ENCODE measurements around the gene NRCAM.
"Not testable (repeated sequence)": the region's sequence is repeated elsewhere in the genome, so short reads cannot be mapped to it uniquely, and the experiment has no call there.

Gene NRCAM

DNA sequence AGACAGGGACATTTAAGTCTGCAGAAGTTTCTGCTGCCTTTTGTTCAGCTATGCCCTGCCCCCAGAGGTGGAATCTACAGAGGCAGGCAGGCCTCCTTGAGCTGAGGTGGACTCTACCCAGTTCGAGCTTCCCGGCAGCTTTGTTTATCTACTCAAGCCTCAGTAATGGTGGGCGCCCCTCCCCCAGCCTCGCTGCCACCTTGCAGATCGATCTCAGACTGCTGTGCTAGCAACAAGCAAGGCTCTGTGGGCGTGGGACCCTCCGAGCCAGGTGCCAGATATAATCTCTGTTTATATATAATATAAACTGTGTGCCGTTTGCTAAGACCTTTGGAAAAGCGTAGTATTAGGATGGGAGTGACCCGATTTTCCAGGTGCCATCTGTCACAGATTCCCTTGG, 63.1 kb downstream of the NRCAM start:
- not testable (repeated sequence) for H3K27ac ChIP-seq (ENCODE audit: low read depth, low read length); H3K9ac ChIP-seq (ENCODE audit: low read depth, low read length); H3K4me1 ChIP-seq (ENCODE audit: insufficient read depth, low read length); H3K4me3 ChIP-seq (ENCODE audit: low read length); H3K9me3 ChIP-seq (ENCODE audit: insufficient read depth, low read depth, low read length); H3K27me3 ChIP-seq (ENCODE audit: insufficient read depth, low read length); H3K36me3 ChIP-seq (ENCODE audit: insufficient read depth, low read length)
- WGBS: 83% methylated on average over 9 of the region's 10 CpGs

DNA sequence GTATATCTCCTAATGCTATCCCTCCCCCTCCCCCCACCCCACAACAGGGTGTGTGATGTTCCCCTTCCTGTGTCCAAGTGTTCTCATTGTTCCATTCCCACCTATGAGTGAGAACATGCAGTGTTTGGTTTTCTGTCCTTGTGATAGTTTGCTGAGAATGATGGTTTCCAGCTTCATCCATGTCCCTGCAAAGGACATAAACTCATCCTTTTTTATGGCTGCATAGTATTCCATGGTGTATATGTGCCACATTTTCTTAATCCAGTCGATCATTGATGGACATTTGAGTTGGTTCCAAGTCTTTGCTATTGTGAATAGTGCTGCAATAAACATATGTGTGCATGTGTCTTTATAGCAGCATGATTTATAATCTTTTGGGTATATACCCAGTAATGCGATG, 68.5 kb downstream of the NRCAM start:
- not testable (repeated sequence) for H3K9me3 ChIP-seq (ENCODE audit: insufficient read depth, low read depth, low read length); H3K4me3 ChIP-seq (ENCODE audit: low read length); H3K27me3 ChIP-seq (ENCODE audit: insufficient read depth, low read length); H3K4me1 ChIP-seq (ENCODE audit: insufficient read depth, low read length); H3K27ac ChIP-seq (ENCODE audit: low read depth, low read length); H3K9ac ChIP-seq (ENCODE audit: low read depth, low read length); H3K36me3 ChIP-seq (ENCODE audit: insufficient read depth, low read length)
- 100% methylated on average over 1 of the region's 2 CpGs for WGBS

DNA sequence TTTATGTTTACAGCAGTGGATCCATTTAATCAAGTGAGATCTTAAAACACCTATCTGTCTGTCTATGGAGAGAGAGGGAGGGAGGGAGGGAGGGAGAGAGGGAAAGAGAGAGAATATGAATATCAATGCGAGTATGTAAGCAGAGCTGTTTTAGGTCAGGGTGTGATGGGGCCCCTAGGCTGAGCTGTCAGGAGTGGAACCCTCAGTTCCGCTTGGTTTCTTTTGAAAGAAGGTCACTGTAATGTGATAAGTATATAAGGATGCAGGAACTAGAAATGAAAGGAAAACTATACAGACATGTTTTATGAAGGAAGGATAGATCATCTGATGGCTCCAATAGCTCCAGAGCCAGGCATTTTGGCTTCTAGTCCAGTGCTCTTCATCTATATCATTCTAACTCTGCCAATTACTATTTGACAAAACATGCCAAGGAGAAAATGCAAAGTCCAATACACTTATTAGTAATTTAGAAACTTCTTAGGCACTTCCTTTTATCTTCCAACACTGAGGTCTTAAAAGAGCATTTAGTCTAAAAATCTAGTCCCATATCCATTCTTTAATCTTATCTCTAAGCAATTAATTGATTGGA, 70.3 kb downstream of the NRCAM start:
- no peaks in the 10 kb centered on the region for H3K36me3 ChIP-seq (ENCODE audit: insufficient read depth, low read length)
- H3K9me3 ChIP-seq (ENCODE audit: insufficient read depth, low read depth, low read length): no peaks in the 10 kb centered on the region
- H3K9ac ChIP-seq (ENCODE audit: low read depth, low read length): no peak overlapping the region
- no peaks in the 10 kb centered on the region for H3K27me3 ChIP-seq (ENCODE audit: insufficient read depth, low read length)
- H3K27ac ChIP-seq (ENCODE audit: low read depth, low read length): no peak overlapping the region
- WGBS: 78% methylated on average over 2 of the region's 2 CpGs
- no peaks in the 10 kb centered on the region; the same call in 1 of the 2 replicates for H3K4me1 ChIP-seq (ENCODE audit: insufficient read depth, low read length)
- no peak overlapping the region for H3K4me3 ChIP-seq (ENCODE audit: low read length)

DNA sequence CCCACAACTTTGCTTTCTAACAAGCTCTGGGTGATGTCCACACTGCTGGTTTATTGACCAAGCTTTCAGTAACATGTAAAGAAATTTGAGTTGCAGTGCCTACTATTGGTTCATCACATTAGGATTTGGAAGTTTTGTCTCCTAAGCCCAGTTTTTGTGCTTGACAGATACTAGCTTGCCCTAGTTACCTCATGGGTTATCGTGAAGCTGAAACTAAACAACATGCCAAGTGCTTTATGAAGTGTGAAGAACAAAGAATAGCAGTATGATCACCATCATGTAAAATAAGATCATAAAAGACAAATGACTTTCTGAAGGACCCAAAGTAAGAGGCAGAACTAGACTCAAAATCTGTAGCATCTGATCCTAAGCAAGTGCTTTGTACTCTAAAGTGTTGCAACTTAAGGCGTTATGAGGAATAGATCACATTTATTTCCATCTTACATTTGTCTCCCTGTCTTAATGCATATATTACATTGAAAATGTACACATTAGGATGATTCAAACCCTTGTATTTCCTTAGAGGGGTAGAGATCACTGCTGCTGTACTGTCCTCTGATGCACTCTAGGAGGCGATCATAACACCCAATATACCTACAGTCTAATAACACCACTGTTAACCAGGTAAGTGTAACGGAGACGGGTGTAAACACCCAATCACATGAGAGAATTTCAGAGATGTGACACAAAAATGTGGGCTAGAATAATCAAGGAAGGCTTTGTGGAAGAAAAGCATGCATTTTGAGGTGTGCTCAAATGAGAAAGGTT, 71.3 kb downstream of the NRCAM start:
- no peaks in the 10 kb centered on the region for H3K9me3 ChIP-seq (ENCODE audit: insufficient read depth, low read depth, low read length)
- 86% methylated on average over 5 of the region's 5 CpGs for WGBS

DNA sequence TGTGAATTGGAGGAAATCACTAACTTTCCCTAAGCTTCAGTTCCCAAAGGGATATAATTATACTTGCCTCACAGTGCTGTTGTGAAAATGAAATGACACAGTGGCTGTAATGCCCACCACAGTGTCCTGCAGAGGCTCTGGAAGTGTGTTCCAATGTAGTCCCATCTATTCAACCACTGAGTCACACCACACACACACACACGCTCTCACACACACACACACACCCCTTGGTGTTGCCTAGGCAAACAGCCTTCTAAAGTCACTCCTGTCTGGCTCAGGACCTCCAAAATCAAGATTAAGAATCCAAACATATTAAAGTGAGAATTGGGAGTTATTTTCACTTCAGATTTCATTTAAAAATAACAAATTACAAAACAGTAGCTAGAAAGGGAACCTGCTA, 73.3 kb downstream of the NRCAM start:
- H3K27ac ChIP-seq (ENCODE audit: low read depth, low read length): no peak overlapping the region

More for the DNA sequence above, 71.3 kb downstream of the NRCAM start:
- no peaks in the 10 kb centered on the region for H3K27me3 ChIP-seq (ENCODE audit: insufficient read depth, low read length)
- H3K36me3 ChIP-seq (ENCODE audit: insufficient read depth, low read length): no peaks in the 10 kb centered on the region
- no peak overlapping the region for H3K9ac ChIP-seq (ENCODE audit: low read depth, low read length)
- H3K4me1 ChIP-seq (ENCODE audit: insufficient read depth, low read length): no peaks in the 10 kb centered on the region; the same call in 1 of the 2 replicates
- H3K4me3 ChIP-seq (ENCODE audit: low read length): no peak overlapping the region
- no peak overlapping the region for H3K27ac ChIP-seq (ENCODE audit: low read depth, low read length)

DNA sequence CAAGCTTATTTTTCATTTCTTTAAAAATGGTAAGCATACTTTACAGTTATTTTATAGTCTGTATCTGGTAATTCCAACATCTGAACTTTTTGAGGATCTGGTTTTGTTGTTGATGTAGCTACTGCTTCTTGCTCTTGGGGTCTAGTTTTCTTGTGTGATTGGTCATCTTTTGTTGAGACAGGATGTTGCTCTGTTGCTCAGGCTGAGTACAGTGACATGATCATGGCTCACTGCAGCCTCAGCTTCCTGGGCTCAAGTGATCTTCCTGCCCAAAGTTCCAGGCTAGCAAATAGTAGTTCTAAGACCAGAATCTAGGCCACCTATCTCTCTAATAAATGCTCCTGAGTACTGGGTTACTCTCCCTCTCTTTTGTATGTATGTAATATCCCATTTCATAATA, 75.7 kb downstream of the NRCAM start:
- no peaks in the 10 kb centered on the region for H3K27me3 ChIP-seq (ENCODE audit: insufficient read depth, low read length)
- H3K27ac ChIP-seq (ENCODE audit: low read depth, low read length): no peak overlapping the region
- H3K9ac ChIP-seq (ENCODE audit: low read depth, low read length): no peak overlapping the region
- H3K36me3 ChIP-seq (ENCODE audit: insufficient read depth, low read length): no peaks in the 10 kb centered on the region
- H3K4me1 ChIP-seq (ENCODE audit: insufficient read depth, low read length): no peaks in the 10 kb centered on the region; the same call in 1 of the 2 replicates
- H3K4me3 ChIP-seq (ENCODE audit: low read length): no peak overlapping the region
- H3K9me3 ChIP-seq (ENCODE audit: insufficient read depth, low read depth, low read length): no peaks in the 10 kb centered on the region

More for the DNA sequence above, 73.3 kb downstream of the NRCAM start:
- Histone ChIP-seq H3K27me3 (ENCODE audit: insufficient read depth, low read length) (no peaks in the 10 kb centered on the region), H3K9me3 (ENCODE audit: insufficient read depth, low read depth, low read length) (no peaks in the 10 kb centered on the region), H3K36me3 (ENCODE audit: insufficient read depth, low read length) (no peaks in the 10 kb centered on the region), H3K4me1 (ENCODE audit: insufficient read depth, low read length) (no peaks in the 10 kb centered on the region; the same call in 1 of the 2 replicates), H3K9ac (ENCODE audit: low read depth, low read length) (no peak overlapping the region), H3K4me3 (ENCODE audit: low read length) (no peak overlapping the region)
- 88% methylated on average over 1 of the region's 1 CpG for WGBS

DNA sequence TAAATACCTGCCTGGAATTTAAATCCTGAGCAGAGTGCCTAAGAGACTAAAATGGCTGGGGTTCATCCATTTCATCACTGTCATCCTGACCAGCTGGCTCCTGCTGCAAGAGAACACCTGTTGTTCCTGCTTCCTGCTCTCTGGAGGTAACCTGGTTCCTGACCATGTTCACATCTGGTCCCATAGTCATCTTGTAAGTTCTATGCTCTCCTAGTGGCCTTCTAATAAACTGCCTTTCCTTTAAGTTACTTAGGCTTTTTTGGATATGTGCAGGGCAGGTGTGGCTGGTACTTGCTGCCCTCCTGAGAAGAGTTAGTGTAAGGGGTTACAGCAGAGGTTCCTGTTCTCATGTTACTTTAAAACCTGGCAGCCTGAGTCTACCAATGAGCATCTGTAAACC, 80.0 kb downstream of the NRCAM start:
- no peak overlapping the region for H3K9ac ChIP-seq (ENCODE audit: low read depth, low read length)
- no peaks in the 10 kb centered on the region for H3K36me3 ChIP-seq (ENCODE audit: insufficient read depth, low read length)
- no peak overlapping the region for H3K4me3 ChIP-seq (ENCODE audit: low read length)
- no peaks in the 10 kb centered on the region for H3K9me3 ChIP-seq (ENCODE audit: insufficient read depth, low read depth, low read length)
- no peaks in the 10 kb centered on the region for H3K4me1 ChIP-seq (ENCODE audit: insufficient read depth, low read length)
- no peak overlapping the region for H3K27ac ChIP-seq (ENCODE audit: low read depth, low read length)
- no peaks in the 10 kb centered on the region for H3K27me3 ChIP-seq (ENCODE audit: insufficient read depth, low read length)

DNA sequence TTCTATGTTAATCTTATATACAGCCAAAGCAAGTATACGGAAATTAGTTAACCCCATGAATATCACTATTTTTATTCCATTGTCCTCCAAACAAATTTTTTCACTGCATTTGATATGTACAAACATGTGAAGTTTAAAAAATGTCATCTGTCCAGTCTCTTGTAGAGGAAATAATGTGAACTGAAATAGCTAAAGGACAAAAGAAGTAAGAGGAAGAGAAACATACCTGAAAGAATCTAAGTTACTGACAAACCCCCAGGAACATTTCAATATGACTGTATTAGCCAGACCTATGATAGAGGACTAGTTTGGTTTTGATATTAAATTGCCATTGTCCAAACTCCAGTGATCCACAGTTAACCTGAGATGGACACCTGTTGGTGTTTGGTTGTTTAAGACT, 80.6 kb downstream of the NRCAM start:
- Histone ChIP-seq H3K9ac (ENCODE audit: low read depth, low read length) (no peak overlapping the region), H3K4me3 (ENCODE audit: low read length) (no peak overlapping the region), H3K27ac (ENCODE audit: low read depth, low read length) (no peak overlapping the region), H3K4me1 (ENCODE audit: insufficient read depth, low read length) (no peaks in the 10 kb centered on the region), H3K9me3 (ENCODE audit: insufficient read depth, low read depth, low read length) (no peaks in the 10 kb centered on the region), H3K27me3 (ENCODE audit: insufficient read depth, low read length) (no peaks in the 10 kb centered on the region), H3K36me3 (ENCODE audit: insufficient read depth, low read length) (no peaks in the 10 kb centered on the region)
- WGBS: 100% methylated on average over 1 of the region's 1 CpG

DNA sequence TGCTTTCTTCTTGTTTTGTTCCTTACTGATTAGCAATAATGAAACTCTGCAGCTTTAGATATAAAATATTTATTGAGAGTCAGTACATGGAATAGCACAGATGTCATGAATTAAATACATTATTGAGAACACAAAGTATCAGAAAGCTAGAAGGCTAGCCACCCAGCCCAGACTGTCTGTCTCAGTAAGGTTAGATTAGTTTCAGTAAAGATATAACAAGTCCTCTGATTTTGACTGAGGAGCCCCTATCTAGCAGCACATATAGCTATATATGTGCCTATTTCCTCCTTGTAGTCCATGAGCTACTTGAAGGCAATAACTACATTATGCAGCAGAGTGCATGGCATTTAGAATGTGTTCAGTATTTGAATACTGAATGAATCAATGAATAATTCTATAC, 81.3 kb downstream of the NRCAM start:
- no peaks in the 10 kb centered on the region for H3K4me1 ChIP-seq (ENCODE audit: insufficient read depth, low read length)
- no peak overlapping the region for H3K27ac ChIP-seq (ENCODE audit: low read depth, low read length)
- no peaks in the 10 kb centered on the region for H3K27me3 ChIP-seq (ENCODE audit: insufficient read depth, low read length)
- no peaks in the 10 kb centered on the region for H3K9me3 ChIP-seq (ENCODE audit: insufficient read depth, low read depth, low read length)
- H3K4me3 ChIP-seq (ENCODE audit: low read length): no peak overlapping the region
- no peak overlapping the region for H3K9ac ChIP-seq (ENCODE audit: low read depth, low read length)
- H3K36me3 ChIP-seq (ENCODE audit: insufficient read depth, low read length): no peaks in the 10 kb centered on the region

DNA sequence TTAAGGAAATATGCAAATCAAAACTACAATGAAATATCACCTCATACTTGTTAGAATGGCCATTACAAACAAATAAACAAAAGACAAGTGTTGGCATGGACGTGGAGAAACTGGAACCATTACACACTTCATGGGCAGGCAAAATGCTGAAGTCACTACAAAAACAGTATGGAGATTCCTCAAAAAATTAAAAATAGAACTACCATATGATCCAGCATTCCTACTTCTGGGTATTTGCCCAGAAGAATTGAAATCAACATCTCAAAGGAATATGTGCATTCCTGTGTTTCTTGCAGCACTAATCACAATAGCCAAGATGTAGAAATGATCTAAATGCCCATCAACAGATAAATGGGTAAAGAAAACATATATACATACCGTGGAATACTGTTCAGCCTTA, 83.6 kb downstream of the NRCAM start:
- 100% methylated on average over 1 of the region's 2 CpGs for WGBS
- no peak overlapping the region for H3K4me3 ChIP-seq (ENCODE audit: low read length)
- H3K9me3 ChIP-seq (ENCODE audit: insufficient read depth, low read depth, low read length): no peaks in the 10 kb centered on the region
- no peak overlapping the region for H3K9ac ChIP-seq (ENCODE audit: low read depth, low read length)
- no peak overlapping the region for H3K27ac ChIP-seq (ENCODE audit: low read depth, low read length)
- no peaks in the 10 kb centered on the region for H3K36me3 ChIP-seq (ENCODE audit: insufficient read depth, low read length)
- no peaks in the 10 kb centered on the region for H3K4me1 ChIP-seq (ENCODE audit: insufficient read depth, low read length)
- H3K27me3 ChIP-seq (ENCODE audit: insufficient read depth, low read length): no peaks in the 10 kb centered on the region

DNA sequence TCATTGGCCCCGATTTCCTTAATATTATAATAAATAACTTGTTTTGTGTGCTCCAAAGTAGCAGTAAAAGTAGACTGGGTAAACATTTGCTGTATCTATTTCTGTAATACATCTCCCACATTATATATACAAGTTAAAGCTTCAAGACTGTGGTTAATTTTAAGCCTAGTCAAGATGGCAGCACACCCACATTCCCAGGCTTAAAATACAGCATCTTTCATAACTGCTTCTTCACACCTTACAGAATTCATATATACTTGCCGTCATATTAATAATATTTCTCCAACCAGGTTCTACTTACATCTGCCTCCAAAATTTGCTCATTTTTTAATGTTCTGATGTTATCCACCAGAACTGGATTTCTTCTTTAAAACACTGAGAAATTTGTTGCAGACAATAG, 85.6 kb downstream of the NRCAM start:
- Histone ChIP-seq H3K4me3 (ENCODE audit: low read length) (no peak overlapping the region), H3K9ac (ENCODE audit: low read depth, low read length) (no peak overlapping the region), H3K4me1 (ENCODE audit: insufficient read depth, low read length) (no peaks in the 10 kb centered on the region), H3K27ac (ENCODE audit: low read depth, low read length) (no peak overlapping the region), H3K27me3 (ENCODE audit: insufficient read depth, low read length) (no peaks in the 10 kb centered on the region), H3K36me3 (ENCODE audit: insufficient read depth, low read length) (no peaks in the 10 kb centered on the region), H3K9me3 (ENCODE audit: insufficient read depth, low read depth, low read length) (no peaks in the 10 kb centered on the region)
- 96% methylated on average over 1 of the region's 2 CpGs for WGBS

DNA sequence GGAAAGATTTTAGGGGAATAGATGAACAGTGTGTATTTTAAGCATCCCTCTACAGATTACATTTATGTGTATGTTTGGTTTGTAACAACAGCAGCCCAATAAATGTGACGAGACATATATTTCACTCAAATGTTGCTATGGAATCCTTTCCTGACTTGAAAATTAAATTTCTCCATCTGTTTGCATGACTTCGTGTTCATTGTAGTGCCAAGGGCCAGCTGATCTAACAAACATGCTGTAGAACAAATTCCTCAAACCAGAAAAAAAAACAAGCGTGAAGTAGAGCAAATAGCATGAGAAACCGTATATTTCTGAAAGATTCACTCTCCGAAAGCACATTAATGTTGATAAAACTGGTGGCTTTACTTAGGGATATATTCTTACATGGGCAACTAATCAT, 87.8 kb downstream of the NRCAM start:
- H3K4me1 ChIP-seq (ENCODE audit: insufficient read depth, low read length): no peaks in the 10 kb centered on the region
- no peak overlapping the region for H3K27ac ChIP-seq (ENCODE audit: low read depth, low read length)
- no peaks in the 10 kb centered on the region for H3K27me3 ChIP-seq (ENCODE audit: insufficient read depth, low read length)
- 92% methylated on average over 5 of the region's 5 CpGs for whole genome bisulfite sequencing
- no peaks in the 10 kb centered on the region for H3K9me3 ChIP-seq (ENCODE audit: insufficient read depth, low read depth, low read length)
- H3K36me3 ChIP-seq (ENCODE audit: insufficient read depth, low read length): no peaks in the 10 kb centered on the region
- H3K9ac ChIP-seq (ENCODE audit: low read depth, low read length): no peak overlapping the region
- H3K4me3 ChIP-seq (ENCODE audit: low read length): no peak overlapping the region

Measured in HUES64 (cell line).